Mesenchymal stem cell (in vitro differentiated cells and primary cell): Measurements from ENCODE around the gene GLT6D1.
A peak's percentile ranks its signal among the peaks of the same experiment; 100 is the strongest.

Experiments
- DNase-seq: peaks from one replicate; pipeline ENCODE4 v3.0.0-alpha.2; 2013
- H2AFZ ChIP-seq: one replicate; pipeline ENCODE4 v1.6.1; 2013; ENCODE audit warnings: low read depth, mild to moderate bottlenecking, control low read depth, inconsistent platforms, low read length, moderate library complexity
- H2AK5ac ChIP-seq: 2 replicates; pipeline ENCODE4 v1.6.1; 2013; ENCODE audit warnings: low read length, moderate library complexity, mild to moderate bottlenecking, inconsistent platforms; ENCODE audit not compliant: severe bottlenecking
- H2BK120ac ChIP-seq: one replicate; pipeline ENCODE4 v1.6.1; 2013; ENCODE audit warnings: low read depth, mild to moderate bottlenecking, inconsistent platforms, low read length, moderate library complexity
- H2BK12ac ChIP-seq, 2 experiments: one replicate each; pipeline ENCODE4 v1.6.1; 2013; ENCODE audit warnings: inconsistent platforms in 2 of 2, low read length in 2 of 2, mild to moderate bottlenecking in 2 of 2, moderate library complexity in 2 of 2, control low read depth in 1 of 2
- H2BK15ac ChIP-seq: one replicate; pipeline ENCODE4 v1.6.1; 2013; ENCODE audit warnings: mild to moderate bottlenecking, low read depth, inconsistent platforms; ENCODE audit not compliant: poor library complexity, severe bottlenecking
- H2BK5ac ChIP-seq: 2 replicates; pipeline ENCODE4 v1.6.1; 2013; ENCODE audit warnings: low read depth, mild to moderate bottlenecking, low read length, control low read depth, inconsistent platforms; ENCODE audit not compliant: poor library complexity, severe bottlenecking
- H3K14ac ChIP-seq, 2 experiments: one replicate each; pipeline ENCODE4 v1.6.1; 2013; ENCODE audit warnings: inconsistent platforms in 2 of 2, low read length in 2 of 2, control low read depth in 1 of 2, mild to moderate bottlenecking in 1 of 2, moderate library complexity in 1 of 2
- H3K18ac ChIP-seq, 2 experiments: one replicate each; pipeline ENCODE4 v1.6.1; 2013; ENCODE audit warnings: inconsistent platforms in 2 of 2, low read length in 2 of 2, control low read depth in 1 of 2, low read depth in 1 of 2, mild to moderate bottlenecking in 1 of 2
- H3K23ac ChIP-seq, 2 experiments: one replicate each; pipeline ENCODE4 v1.6.1; 2013; ENCODE audit warnings: inconsistent platforms in 2 of 2, low read length in 2 of 2, mild to moderate bottlenecking in 2 of 2, moderate library complexity in 2 of 2, control low read depth in 1 of 2
- H3K27ac ChIP-seq: 2 replicates; pipeline ENCODE4 v1.5.1; 2013; ENCODE audit warnings: mild to moderate bottlenecking, moderate library complexity, low read length, control low read depth, inconsistent platforms; ENCODE audit not compliant: poor library complexity, severe bottlenecking
- H3K27me3 ChIP-seq, 2 experiments: 2 replicates each; pipeline versions ENCODE4 v1.6.1 to v1.7.0; 2013; ENCODE audit warnings: low read length in 2 of 2, mild to moderate bottlenecking in 2 of 2, moderate library complexity in 2 of 2, control low read depth in 1 of 2, inconsistent platforms in 1 of 2; ENCODE audit not compliant: control insufficient read depth in 1 of 2, insufficient read depth in 1 of 2
- H3K36me3 ChIP-seq, 2 experiments: 2 replicates each; pipeline versions ENCODE4 v1.6.1 to v1.7.0; 2013; ENCODE audit warnings: low read length in 2 of 2, control low read depth in 1 of 2, inconsistent platforms in 1 of 2, low read depth in 1 of 2, mild to moderate bottlenecking in 1 of 2; ENCODE audit not compliant: insufficient read depth in 2 of 2, control insufficient read depth in 1 of 2
- H3K4ac ChIP-seq, 2 experiments: one replicate each; pipeline ENCODE4 v1.6.1; 2013; ENCODE audit warnings: inconsistent platforms in 2 of 2, low read length in 2 of 2, mild to moderate bottlenecking in 2 of 2, moderate library complexity in 2 of 2, control low read depth in 1 of 2, low read depth in 1 of 2
- H3K4me1 ChIP-seq: 2 replicates; pipeline ENCODE4 v1.6.1; 2013; ENCODE audit warnings: low read depth, low read length, control low read depth; ENCODE audit not compliant: control insufficient read depth, insufficient read depth
- H3K4me2 ChIP-seq: 2 replicates; pipeline ENCODE4 v1.6.1; 2013; ENCODE audit warnings: low read length, mild to moderate bottlenecking, inconsistent platforms; ENCODE audit not compliant: poor library complexity, severe bottlenecking
- H3K4me3 ChIP-seq, 2 experiments: 2 replicates each; pipeline versions ENCODE4 v1.5.1 to v1.7.0; 2013; ENCODE audit warnings: low read length in 2 of 2, mild to moderate bottlenecking in 2 of 2, control low read depth in 1 of 2, low read depth in 1 of 2; ENCODE audit not compliant: insufficient read depth in 1 of 2
- H3K79me1 ChIP-seq: replicated peaks from 2 replicates; pipeline ENCODE4 v1.6.1; 2013; ENCODE audit warnings: mild to moderate bottlenecking, control low read depth, low read length, inconsistent platforms; ENCODE audit not compliant: poor library complexity, severe bottlenecking
- H3K9ac ChIP-seq: 2 replicates; pipeline ENCODE4 v1.7.0; 2013; ENCODE audit warnings: mild to moderate bottlenecking, low read length, moderate library complexity
- H3K9me3 ChIP-seq: 2 replicates; pipeline ENCODE4 v1.7.0; 2013; ENCODE audit warnings: mild to moderate bottlenecking, low read length; ENCODE audit not compliant: control insufficient read depth
- H4K8ac ChIP-seq: one replicate; pipeline ENCODE4 v1.6.1; 2013; ENCODE audit warnings: inconsistent platforms, mild to moderate bottlenecking, low read length, moderate library complexity
- H4K91ac ChIP-seq: one replicate; pipeline ENCODE4 v1.6.1; 2013; ENCODE audit warnings: mild to moderate bottlenecking, low read length, inconsistent platforms
- WGBS: methylation state at CpG from one replicate; pipeline ENCODE4 v1.1.7; 2013; ENCODE audit warnings: mixed read lengths; 5-methylcytosine and 5-hydroxymethylcytosine counted together

Gene GLT6D1

DNA sequence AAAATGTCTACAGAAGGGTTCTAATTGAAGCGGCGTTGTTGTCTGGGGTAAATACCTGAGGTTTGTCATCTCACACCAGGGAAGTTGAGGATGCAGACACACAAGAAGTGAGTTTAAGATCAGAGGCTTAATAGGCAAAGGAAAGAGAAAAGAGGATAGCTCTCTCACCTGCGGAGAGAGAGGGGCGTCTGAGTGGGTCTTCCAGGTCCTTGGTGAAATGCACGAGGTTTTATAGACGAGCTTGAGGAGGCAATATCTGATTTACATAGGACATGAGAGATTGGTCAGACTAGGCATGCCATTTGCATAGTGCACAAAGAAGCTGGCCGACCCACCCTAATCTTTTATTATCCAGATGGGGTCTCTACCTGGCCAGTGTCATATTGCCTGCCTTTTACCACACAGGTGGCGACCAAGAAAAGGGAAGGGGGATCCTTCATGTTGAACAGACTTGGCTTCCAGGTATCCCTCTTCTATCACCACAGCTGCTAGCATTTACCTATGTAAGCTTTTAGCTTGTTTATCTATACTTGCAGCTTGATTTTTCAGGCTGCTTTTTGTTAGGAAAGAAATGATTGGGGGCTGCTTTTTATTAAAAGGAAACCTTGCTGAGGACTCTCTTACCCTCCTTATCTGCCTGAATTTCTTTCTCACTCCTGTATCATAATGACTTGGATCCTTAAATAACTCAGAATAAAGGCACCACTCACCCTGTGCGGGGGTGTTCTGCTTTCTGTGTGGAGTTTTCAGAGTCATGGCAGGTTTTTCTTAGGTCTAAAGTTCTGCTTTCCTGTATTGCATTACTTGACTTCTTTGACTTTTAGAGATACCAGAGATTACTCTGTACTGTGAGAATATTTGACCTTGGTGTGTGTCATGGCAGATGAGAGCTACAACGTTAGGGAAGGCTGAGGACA lies 9.4 kb upstream of the GLT6D1 start:
- Histone ChIP-seq H2AK5ac (no peak overlapping the region), H3K18ac (no peak overlapping the region), H2BK15ac (no peak overlapping the region), H3K27ac (no peak overlapping the region), H2AFZ (no peak overlapping the region), H3K4ac (no peak overlapping the region), H4K8ac (no peak overlapping the region), H3K4me2 (no peak overlapping the region), H2BK12ac (no peak overlapping the region), H3K14ac (no peak overlapping the region), H3K27me3 (no peaks in the 10 kb centered on the region), H3K9ac (no peak overlapping the region), H3K36me3 (no peaks in the 10 kb centered on the region), H3K9me3 (peaks cover 58% of the 10 kb centered on the region), H2BK5ac (no peak overlapping the region), H3K79me1 (no peaks in the 10 kb centered on the region), H3K4me1 (no peaks in the 10 kb centered on the region), H3K4me3 (no peak overlapping the region), H3K23ac (no peak overlapping the region), H4K91ac (no peak overlapping the region), H2BK120ac (no peak overlapping the region)
- 75% methylated on average over 10 of the region's 10 CpGs for WGBS
- DNase-seq, result no peak

DNA sequence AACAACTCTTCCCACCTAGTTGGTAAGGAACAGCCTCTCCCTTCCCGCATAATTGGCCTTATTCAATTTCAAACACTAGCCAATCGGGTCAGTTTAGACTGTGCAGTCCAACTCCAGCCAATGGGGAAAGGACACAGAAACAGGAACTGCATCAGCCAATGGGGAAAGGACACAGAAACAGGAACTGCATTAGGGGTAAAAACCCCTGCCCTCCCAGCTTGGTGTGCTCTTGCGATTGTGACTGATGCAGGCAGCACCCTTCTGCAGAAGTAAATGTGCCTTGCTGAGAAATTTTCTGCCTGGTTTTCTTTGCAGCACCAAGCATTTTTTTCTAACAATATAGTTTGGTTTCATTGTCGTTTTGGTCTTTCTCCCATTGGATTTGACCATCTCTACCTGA lies 8.5 kb upstream of the GLT6D1 start:
- WGBS, result 86% methylated on average over 4 of the region's 4 CpGs
- no peaks in the 10 kb centered on the region for H3K27me3 ChIP-seq

GRCh38 chr9:135644631-135645218 lies 5.4 kb upstream of the GLT6D1 start:
- Histone ChIP-seq H2BK15ac (no peak overlapping the region), H3K27me3 (no peaks in the 10 kb centered on the region), H2AFZ (no peak overlapping the region), H3K4me2 (no peak overlapping the region), H3K36me3 (no peaks in the 10 kb centered on the region), H2BK12ac (no peak overlapping the region), H3K23ac (no peak overlapping the region), H2BK120ac (no peak overlapping the region), H3K18ac (no peak overlapping the region), H4K8ac (no peak overlapping the region), H3K9me3 (peaks cover 49% of the 10 kb centered on the region), H3K4me3 (peak overlapping the region in 1 of 2 experiments; percentile 29), H3K79me1 (no peaks in the 10 kb centered on the region), H3K4me1 (no peaks in the 10 kb centered on the region), H3K9ac (no peak overlapping the region), H4K91ac (no peak overlapping the region), H2AK5ac (no peak overlapping the region), H2BK5ac (no peak overlapping the region), H3K4ac (no peak overlapping the region), H3K14ac (no peak overlapping the region), H3K27ac (no peak overlapping the region)
- DNase-seq, result no peak
- 84% methylated on average over 5 of the region's 5 CpGs for WGBS

More for the DNA sequence above, 8.5 kb upstream of the GLT6D1 start:
- no peak overlapping the region for H2BK5ac ChIP-seq
- H3K36me3 ChIP-seq, result no peaks in the 10 kb centered on the region
- no peak overlapping the region for H3K18ac ChIP-seq
- H4K8ac ChIP-seq, result no peak overlapping the region
- DNase-seq, result no peak
- H3K9ac ChIP-seq, result no peak overlapping the region
- no peak overlapping the region for H2BK120ac ChIP-seq
- H4K91ac ChIP-seq, result no peak overlapping the region
- H3K4me3 ChIP-seq, result no peak overlapping the region
- no peak overlapping the region for H3K23ac ChIP-seq
- H2BK12ac ChIP-seq, result no peak overlapping the region
- H3K4me1 ChIP-seq, result no peaks in the 10 kb centered on the region
- no peak overlapping the region for H2AK5ac ChIP-seq
- no peak overlapping the region for H2BK15ac ChIP-seq
- peaks cover 62% of the 10 kb centered on the region for H3K9me3 ChIP-seq
- no peak overlapping the region for H3K27ac ChIP-seq
- H3K79me1 ChIP-seq, result no peaks in the 10 kb centered on the region
- H3K4ac ChIP-seq, result no peak overlapping the region
- H2AFZ ChIP-seq, result no peak overlapping the region
- H3K4me2 ChIP-seq, result no peak overlapping the region
- no peak overlapping the region for H3K14ac ChIP-seq

DNA sequence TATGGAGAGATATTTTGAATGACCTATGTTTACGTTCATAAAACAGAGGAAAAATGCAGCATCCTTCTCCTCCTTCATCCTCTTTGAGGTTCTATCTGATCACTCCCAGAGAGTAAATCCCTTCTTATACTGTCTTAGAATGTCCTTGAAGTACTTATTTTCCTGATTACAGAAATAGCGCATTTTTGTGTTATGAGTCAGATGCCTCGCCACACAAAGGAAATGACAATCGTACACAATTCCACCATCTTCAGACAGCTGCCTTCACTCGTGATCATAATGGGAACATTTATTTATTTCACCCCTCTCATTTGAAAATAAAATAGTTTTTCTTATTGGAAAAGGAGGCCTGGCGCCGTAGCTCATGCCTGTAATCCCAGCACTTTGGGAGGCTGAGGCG lies 2.4 kb upstream of the GLT6D1 start:
- WGBS, result 48% methylated on average over 7 of the region's 8 CpGs
- H2BK5ac ChIP-seq, result no peak overlapping the region

More for the DNA sequence above, 2.4 kb upstream of the GLT6D1 start:
- Histone ChIP-seq H3K4ac (no peak overlapping the region), H3K4me1 (no peaks in the 10 kb centered on the region), H3K18ac (no peak overlapping the region), H3K4me2 (no peak overlapping the region), H3K9ac (no peak overlapping the region), H2BK120ac (no peak overlapping the region), H3K36me3 (no peaks in the 10 kb centered on the region), H3K27me3 (no peaks in the 10 kb centered on the region), H2BK12ac (no peak overlapping the region), H2AK5ac (no peak overlapping the region), H3K9me3 (peaks cover 24% of the 10 kb centered on the region), H3K4me3 (no peak overlapping the region), H3K23ac (no peak overlapping the region), H3K79me1 (no peaks in the 10 kb centered on the region), H4K8ac (no peak overlapping the region), H2BK15ac (no peak overlapping the region), H3K27ac (no peak overlapping the region), H2AFZ (no peak overlapping the region), H4K91ac (no peak overlapping the region), H3K14ac (no peak overlapping the region)
- DNase-seq, result peak; percentile 57
